Right hindlimb (tissue), 1 donor: ENCODE data around the gene RHEB.

Source experiments
- DNase-seq: peaks from one replicate; pipeline ENCODE4 v3.0.0-alpha.2; 2018

The RHEB gene

DNA sequence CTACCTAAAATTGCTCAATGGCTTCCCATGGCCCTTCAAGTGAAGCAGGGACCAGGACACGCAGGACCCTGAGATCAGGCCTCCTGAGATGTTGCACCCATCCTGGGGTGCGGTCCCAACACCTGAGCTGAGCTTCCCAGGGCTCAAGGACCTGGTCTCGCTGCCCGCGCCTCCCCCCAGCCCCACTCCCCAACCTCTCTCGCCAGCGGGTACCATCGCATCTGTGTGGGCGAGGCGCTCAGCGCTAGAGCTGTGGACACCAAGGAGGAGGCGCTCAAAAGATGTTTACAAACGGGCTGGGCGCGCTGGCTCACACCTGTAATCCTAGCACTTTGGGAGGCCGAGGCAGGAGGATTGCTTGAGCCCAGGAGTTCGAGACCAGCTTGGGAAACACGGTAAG lies 72.4 kb downstream of the RHEB start:
- no peak for DNase-seq

DNA sequence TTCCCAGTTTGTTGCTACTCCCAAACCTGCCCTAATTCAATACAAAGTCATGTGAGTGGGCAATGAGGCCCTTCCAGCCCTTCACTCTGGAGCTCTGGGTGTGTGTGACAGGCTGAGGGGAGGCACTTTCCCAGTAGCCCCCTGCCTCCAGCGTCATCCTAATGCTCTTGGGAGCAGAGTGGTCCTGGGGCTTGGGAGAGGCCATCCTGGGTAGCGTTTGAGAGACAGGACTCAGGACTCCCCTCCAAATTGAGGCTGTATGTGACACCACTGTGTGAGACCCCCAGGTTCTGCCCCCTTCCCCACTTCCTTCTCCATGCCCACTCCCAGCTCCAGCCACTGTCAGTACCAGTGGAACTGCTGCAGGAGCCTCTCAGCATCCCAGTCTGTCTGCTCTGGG lies 73.3 kb downstream of the RHEB start:
- no peak for DNase-seq

DNA sequence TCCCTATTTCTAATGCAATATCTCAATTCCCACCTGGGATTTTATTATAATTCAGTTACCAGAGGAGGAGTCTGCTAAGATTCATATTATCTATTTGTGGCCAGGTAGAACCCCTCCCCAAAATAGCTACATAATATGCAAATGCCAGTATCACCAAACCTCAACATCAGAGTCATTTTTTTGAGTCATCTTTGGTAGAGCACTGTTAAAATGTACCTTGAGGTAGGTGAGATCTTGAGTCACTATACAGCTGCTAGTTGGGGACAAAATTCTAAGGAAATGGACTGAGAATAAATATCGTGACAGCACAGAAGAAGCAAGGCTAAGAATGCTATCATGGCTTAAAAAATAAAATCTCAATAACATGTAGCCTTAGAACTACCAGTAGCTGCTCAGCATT lies 75.1 kb downstream of the RHEB start:
- no peak for DNase-seq

DNA sequence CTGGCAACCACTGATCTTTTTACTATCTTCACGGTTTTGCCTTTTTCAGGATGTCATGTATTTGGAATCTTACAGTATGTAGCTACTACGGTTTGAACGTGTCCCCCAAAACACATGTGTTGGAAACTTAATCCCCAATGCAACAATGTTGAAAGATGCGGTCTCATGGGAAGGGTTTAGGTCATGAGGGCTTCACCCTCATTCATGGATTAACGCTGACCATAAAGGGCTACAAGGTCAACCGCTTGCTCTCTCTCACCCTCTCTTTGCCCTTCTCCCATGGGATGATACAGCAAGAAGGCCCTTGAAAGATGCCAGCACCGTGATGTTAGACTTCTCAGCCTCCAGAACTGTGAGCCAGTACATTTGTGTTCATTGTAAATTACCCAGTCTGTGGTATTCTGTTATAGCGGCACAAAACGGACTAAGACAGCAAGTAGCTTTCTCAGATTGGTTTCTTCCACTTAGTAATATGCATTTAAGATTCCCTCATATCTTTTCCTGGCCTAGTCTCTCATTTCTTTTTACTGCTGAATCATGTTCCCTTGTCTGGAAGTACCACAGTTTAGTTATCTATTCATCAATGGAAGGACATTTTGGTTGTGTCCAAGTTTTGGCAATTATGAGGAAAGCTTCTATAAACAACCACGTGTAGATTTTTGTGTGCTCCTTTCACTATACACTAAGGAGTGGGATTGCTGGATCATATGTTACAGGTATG lies 76.8 kb downstream of the RHEB start:
- DNase-seq, result no peak

DNA sequence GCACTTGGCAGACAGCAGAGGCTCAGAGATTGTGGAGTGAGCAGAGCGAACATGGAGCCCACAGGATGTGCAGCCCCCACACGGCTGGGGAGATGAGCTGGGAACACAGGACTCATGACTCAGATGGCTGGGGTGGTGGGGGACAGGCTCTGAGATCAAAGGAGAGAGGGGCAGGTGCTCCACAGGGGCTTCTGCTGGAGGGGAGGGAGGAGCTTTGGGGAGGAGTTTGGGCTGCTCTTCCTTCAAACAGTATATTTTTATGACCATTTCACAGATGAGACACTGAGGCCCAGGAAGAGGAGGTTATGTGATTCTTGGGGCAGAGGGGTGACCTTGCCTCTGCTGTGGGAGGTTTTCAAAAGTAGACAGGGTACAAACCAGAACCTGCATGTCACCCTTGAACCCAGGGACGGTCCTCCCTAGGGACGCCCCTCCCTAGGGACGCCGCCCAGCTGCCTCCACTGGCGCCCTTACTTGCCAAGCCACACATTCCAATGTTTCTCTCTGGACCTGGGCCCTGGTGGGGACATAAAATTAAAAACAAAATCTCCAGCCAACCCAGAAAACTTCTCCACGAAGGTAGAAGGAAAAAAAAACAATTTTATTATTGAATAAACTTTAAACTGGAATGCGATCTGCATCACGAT lies 78.8 kb downstream of the RHEB start:
- DNase-seq, result no peak

DNA sequence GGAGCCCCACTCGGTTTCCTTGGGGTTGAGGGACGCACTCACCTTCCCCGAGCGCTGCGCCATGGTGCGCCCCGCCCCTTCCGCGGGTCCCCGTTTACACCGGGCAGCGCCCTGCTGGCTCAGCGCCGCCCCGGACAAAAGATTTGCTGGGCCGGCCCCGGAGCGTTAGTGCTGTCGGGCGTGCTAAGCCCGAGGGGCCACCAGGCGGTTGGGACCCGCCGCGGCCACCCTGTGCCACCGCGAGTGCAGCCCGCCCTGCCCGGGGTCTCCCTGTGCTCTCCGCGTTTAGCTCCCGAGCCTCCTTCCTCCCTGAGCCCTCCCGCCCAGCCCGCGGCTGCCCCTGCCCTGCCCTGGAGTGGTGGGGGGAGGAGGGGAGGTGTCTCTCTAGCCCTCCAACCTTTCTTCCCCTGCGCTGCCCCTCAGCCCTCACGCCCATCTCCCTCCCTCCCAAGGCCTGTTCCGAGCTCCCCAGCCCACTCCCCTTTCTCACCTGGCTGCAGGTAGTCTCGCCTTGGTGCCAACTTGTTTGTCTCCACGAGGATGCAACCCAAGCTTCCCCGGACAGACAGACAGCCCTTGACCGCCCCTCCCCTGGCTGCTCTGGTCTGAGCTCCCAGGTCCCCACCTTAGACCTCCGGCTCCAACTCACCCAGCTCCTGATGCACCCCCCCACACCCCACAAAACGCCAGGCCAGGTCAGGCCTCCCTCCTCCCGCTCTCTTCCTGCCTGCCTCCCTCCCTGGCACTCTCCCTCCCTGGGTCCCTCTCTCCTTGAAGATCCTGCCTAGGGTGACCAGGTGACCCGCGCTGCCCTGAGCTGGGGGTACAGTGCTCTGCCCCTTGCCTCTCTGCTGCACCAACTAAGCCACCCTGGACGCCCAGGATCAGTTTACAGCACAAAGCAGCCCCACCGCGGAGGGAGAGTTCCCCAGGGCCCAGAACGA lies 79.6 kb downstream of the RHEB start, which contains the start of gene CRYGN:
Gene CRYGN (minus strand): TSS at position 287 of the 944 bp plus-strand sequence. CDS start 224 bp downstream, at position 63.
- no peak for DNase-seq

DNA sequence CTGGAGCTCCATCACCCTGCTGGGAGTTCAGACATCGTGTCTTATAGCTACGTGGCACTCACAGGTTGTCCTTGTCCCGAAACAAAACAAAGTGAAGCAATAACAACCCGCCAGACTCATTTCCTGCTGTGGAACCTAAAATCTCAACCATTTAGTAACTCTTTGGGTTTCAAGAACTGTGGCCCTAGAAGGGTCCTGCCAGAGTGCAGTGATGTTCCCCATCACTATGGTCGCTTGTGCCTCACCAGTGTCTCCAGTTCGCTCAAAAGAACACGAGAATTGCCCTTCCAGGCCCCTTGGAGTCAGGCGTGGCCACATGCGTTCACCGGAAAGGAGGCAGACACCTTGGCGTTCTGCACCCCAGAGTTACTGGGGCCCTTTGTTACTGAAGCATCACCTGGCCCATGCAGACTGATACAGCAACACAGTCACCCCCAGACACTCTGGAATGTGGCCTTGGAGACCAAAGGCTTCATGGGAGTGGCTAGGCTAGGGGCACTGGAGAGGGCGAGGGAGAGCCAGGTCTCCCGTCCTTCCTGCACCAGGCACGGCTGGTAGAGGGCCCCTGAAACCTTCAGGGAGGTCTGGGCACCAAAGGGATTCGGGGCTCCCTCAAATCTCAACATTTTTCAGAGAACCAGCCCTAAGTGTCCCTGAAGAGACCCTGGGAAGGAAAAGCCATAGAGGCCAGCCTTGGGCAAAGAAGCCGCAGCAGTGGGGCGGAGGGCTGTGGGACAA lies 80.7 kb downstream of the RHEB start:
- DNase-seq, result no peak

DNA sequence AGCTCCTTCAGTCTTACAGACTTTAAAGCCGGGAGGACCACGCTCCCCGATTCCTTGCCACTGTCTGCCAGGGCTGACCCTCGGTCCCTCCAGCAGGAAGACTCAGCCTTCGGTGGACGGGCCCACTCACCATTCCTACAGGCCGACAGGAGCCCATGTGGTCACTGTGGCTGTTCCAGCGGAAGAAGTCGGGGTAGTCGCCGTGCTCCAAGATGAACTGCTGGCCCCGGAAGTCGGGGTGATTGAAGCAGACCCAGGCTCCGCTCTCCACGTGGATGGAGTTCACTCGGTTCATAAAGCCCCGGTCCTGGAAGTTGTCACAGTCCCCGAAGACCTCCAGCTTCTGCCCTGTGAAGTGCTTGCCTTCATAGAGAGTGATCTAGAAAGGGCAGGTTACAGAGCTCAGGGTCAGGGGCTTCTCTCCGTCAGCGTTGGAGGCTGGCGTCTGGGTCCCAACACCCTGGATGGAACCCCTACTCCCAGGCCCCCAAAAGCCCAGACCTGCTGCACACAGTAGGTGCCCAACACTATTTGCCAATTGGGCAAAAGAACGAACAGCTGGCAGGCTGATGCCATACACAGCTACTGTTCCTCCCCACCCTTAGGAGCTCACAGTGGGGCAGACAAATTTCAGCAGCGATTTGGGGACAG lies 81.7 kb downstream of the RHEB start:
- no peak for DNase-seq

DNA sequence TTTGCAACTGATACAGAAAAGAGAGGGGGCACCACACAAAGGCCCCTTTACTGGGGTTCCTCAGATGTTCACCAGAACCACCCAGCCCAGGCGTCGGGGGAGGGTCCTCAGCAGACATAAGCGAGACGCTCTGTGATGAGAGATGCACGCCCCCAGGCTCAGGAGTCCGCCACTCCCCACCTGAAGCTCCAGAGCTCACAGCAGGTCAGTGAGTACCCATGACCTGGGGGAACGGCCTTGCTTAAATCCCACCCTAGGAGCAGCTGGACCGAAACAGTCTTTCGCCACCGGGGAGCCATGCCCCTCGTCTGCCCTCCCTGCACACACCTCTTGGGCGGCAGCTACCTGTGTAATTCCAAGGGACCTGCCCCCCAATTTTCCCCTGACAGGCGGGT lies 82.5 kb downstream of the RHEB start:
- DNase-seq, result no peak

DNA sequence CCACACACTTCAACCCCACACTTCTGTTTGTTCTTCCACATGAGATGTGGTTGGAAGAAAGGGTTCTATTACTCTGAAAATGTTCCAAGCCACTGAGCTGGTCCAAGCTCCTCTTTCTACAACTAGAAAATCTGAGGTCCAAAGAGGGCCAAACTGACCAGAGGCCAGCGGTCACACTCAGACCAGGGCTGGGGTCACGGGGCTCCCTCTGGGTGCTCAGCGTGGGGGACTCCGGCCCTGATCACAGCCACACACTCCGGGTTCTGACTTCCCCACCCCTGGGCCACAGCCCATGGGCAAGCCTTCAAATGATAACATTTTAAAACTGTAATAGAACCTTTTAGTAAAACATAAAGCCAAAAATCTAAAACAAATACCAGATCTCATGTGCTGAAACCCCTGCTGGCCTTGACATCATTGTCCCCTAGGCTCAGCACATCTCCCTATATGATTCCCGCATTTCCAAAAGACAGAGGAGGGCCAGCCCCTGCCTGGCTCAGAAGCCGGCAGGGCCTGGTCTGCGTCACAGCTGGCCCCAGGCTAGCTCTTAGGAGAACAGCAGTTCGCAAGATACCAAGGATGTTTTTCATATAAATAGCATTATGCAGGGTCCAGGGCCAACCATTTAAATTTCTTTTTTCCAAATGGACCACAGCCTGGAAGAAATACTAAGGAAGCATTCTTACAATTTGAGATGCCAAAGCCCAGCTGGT lies 83.1 kb downstream of the RHEB start:
- DNase-seq, result peak; percentile 68

DNA sequence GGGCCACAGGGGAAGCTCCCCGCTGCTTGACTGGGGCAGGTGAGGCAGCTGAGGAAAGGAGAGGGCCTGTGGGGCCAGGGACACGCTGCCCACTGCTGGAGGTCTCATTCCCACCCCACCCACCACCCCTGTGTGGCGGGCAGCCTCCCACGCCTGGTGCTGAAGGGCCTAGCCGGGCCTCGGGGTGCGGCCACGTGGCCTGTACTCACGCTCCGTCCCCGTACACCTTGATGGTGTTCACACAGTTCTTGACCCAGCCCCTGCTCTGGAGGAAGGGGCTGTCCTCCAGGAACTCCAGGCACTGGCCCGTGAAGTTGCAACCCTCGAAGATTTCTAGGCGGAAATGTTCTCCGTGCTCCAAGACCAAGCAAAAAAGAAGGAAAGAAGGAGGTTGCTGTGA lies 83.7 kb downstream of the RHEB start:
- no peak for DNase-seq

DNA sequence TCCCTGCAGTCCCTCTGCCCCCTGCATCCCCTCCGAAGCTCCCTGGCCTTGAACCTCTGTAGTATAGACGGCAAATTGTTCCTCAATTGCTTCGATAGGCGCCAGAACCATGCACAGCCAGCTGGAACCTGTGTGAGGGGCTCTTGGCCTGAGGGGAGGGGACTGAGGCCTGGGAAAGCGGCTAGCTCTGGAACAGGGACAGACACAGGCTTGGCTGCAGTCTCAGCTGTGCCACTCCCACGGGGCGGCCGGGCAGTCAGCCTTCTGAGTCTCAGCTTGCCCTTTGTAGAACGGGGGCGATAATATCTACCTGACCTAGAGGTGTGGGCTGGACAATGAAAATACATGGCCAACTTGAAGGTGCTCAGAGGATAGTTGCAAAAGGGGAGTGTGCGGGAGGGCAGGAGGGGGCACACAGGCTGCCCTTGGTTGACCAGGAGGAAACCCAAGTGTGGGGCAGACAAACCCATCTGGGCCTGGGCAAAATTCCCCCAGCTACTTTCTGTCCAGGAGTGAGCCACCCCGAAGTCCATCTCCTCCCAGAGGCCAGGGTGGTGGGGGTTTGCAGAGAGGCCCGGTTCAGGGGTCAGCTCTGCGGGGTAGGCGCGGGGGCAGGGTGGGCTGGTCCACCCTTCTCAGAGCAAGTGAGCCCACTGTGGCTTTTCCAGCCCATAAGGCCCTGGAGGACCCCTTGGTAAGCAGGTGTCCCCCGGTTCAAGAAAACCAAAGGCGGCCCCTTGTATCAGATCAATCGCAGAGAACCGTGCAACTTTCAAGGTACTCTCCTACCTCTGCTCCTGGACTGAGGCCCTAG lies 84.4 kb downstream of the RHEB start:
- no peak for DNase-seq

DNA sequence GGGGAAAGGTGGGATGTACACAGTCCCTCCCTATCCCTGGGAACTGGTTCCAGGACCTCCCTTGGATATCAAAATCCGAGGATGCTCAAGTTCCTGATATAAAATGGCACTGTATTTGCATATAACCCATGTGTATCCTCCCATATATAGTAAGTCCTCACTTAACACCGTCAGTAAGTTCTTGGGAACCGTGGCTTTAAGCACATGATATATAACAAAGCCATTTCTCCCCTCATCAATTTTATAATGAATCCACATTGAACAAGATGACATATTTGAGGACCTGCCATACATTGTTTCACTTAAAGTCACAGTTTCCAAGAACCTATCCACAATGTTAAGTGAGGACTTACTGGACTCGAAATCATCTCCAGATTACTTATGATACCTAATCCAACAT lies 85.1 kb downstream of the RHEB start:
- no peak for DNase-seq

DNA sequence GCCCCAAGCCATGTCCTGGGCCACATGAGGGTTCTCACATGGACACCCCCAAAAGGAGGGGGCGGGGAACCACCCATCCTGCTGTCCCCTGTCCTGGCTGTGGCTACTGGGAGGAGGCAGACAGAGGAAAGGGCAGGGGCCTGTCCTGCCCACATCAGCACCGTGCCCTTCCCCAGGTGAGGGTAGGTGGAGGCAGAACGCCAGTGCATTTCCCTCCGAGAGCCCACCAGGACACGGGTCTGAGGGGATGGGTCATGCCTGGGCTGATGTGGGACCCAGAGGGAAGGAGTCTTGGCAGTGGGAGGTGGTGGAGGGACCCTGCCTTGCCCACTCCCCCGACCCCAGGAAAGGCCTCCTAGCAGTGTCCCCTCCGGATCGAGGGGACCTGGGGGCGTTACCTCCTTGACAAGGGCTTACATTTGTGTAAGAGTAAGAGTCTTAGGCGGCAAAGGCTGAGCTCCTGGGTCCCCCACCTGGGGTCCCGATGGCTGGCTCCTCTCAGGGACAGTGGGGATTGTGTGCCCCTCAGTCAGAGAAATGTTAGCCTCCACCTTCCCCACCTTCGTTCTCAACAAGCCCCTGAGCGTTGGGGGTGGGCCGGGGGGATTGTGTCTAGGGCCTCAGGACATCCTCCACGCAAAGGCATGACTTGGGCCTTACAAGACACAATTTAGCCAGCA lies 85.8 kb downstream of the RHEB start:
- no peak for DNase-seq

DNA sequence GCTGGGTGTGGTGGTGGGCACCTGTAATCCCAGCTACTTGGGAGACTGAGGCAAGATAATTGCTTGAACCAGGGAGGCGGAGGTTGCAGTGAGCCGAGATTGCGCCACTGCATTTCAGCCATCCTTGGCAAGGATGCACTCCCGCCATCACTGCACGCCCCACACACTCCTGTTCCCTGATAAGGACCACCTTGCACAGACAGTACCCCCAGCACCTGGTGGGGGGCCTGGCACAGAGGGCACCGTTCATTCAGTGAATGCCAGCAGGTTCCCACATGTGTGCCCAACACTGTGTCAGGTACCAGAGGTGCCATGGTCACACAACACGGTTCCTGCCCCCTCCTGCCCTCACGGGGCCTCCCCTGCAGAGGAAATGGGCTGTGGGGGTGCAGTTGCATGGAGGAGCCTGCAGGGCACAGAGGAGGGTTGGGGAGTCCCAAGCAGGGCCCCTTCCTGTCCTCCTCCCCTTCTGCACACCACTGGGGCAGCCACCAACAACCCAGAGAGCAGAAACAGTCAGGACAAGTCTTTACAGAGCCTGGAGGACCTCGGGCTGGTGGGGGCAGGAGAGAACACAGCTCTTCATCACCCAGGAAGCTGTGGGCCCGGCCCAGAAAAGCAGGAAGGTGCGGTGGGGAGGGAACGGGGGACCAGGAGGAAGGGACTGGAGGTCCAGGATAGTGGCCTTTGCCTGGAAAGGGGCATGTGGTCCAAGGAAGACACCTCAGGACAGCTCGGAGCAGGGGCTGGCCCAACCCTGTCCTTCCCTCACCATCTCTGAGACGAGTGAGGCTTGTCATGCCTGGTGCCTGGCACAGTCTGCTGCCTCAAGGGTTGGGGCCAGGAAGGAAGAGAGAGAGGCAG lies 86.8 kb downstream of the RHEB start:
- no peak for DNase-seq

DNA sequence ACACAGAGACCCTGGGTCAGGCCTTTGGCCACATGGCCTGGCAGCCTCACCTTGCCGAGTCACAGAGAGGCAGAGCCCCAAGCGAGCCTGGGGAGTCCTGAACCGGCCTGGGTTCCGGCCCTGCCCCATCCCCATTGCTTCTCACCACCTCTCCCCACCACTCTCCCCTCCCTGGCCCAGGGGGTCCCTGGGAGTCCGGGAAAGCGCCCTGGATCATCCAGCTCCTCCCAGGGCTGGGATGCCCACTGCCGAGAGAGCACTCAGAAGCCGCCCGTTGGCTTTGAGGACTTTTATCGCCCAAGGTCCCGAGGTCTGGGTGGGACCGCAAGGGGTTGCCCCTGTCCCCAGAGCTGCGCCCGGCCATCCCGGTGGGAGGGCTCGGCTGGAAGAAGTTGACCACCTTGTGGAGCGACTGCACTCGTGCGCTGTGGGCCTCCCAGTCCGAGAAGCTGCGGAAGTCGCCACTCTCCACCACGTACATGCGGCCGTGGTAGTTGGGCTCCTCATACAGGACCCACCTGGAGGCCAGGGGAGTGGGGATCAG lies 87.9 kb downstream of the RHEB start:
- DNase-seq, result no peak

DNA sequence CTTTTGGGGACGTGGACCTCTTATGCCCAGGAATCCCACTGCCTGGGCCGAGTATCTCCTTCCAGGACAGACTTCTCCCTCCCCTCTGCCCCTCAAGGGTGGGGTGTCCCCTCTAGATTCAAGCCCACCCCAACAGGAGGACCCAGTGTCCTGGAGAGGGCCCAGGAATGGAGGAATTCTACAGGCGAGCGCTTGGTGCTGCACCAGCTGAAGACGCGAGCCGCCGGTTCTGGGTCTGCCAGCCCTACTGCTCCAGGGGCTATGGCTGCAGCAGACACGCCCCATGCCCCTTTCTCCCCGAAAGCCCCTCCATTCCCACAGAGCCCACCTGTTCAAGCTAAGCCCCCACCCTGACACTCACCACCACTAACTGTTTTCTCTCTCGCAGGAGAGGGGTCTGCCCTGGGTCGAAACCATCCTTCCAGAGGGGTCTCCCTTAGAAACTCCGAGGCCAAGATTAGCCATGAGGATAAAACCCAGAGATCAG lies 88.4 kb downstream of the RHEB start:
- no peak for DNase-seq

DNA sequence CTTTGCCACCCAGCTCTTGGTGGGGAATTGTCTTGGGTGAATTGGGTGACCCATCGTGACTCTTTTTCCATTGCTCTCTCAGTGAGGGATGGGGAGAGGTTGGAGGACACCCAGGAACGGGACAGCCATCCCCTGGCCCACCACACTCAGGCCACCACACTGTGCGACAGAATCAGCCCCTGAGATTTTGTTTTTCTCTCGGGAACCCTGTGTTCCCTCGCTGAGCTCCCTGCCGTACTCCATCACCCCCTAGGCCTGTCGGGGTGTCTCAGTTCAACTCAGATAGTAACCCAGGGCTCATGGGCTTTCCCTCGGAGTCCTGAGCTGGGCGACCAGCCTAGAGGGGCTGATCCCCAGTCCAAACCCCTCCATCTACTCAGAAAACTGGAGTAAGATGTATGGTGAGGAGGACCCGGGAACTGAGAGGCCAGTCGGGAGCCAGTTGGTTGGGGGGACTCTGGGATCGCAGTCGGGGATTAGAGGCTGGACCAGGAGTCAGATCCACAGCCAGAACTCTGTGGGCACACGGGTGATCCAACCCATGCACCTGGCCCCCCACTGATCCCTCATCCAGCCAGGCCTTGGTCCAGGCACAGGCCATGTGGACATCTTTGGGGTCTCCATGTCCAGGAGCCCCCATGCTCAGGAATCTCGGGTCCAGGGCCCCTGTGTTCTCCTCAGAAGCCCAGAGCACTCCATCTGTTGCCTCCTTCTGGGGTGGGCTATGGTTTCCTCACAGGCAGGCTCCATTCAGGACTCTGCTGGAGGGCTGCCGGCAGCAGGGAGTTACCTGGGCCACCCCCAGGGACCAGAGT lies 89.1 kb downstream of the RHEB start:
- no peak for DNase-seq
